Testis (tissue), 3 donors: Measurements from ENCODE around the gene PHLPP1. TPM values are rescaled to one million over a fixed set of nuclear protein-coding genes. Genes with fewer than 3 reads are reported as not detected.

Experiments
- DNase-seq: peaks from one replicate; pipeline ENCODE4 v3.0.0-alpha.2; 2019
- H3K27ac ChIP-seq, 2 donors: fragments of 200-600 bp; sonication (generic); one replicate each; pipeline ENCODE4 v1.5.1; 2019
- H3K27me3 ChIP-seq: fragments of 200-600 bp; sonication (generic); one replicate; pipeline ENCODE4 v1.5.1; 2019
- H3K36me3 ChIP-seq: fragments of 200-600 bp; sonication (generic); one replicate; pipeline ENCODE4 v1.5.1; 2017; ENCODE audit warnings: low read depth; ENCODE audit errors: missing control alignments
- H3K4me1 ChIP-seq: fragments of 200-600 bp; sonication (generic); one replicate; pipeline ENCODE4 v1.5.1; 2019
- H3K4me3 ChIP-seq, 2 donors: fragments of 200-600 bp; sonication (generic); one replicate each; pipeline ENCODE4 v1.5.1; 2017 to 2019
- H3K9me3 ChIP-seq: fragments of 200-600 bp; sonication (generic); one replicate; pipeline ENCODE4 v1.5.1; 2017
- POLR2A ChIP-seq: fragments of 450-650 bp; IDR thresholded peaks from one replicate; pipeline ENCODE4 v1.6.1; 2017; ENCODE audit warnings: antibody characterized with exemption, mild to moderate bottlenecking, moderate library complexity
- WGBS, 2 donors: methylation state at CpG; one replicate each; pipeline ENCODE4 v1.1.5; 2018; 5-methylcytosine and 5-hydroxymethylcytosine counted together
- intact Hi-C: fragments of 100-400 bp; cut with DNase I; formaldehyde crosslinking; loops from one replicate; pipeline ENCODE4 v1.15.1; 2023; ENCODE audit warnings: low total_unique reads
- polyA plus RNA-seq: library from polyadenylated mRNA; stranded (reverse); fragments of 350-450 nt; fragmentation: Illumina TruSeq; extraction: RNeasy Lipid Tissue Mini Kit (QIAGEN cat#74804); gene quantifications from one replicate; pipeline ENCODE4 v1.2.3, GENCODE V29; 2014; ENCODE audit warnings: low read depth, low replicate concordance; ENCODE audit not compliant: insufficient read depth
- total RNA-seq, 2 donors: library from RNA; depleted of rRNA; stranded (reverse); fragments of >200 nt; gene quantifications; one replicate each; pipeline ENCODE4 v1.2.3, GENCODE V29; 2016
- TF ChIP-seq, protein P1 (sequence below), 3 experiments: fragments of 450-650 bp in 2 of 3; fragments of 200-600 bp in 1 of 3; sonication (generic) in 1 of 3; IDR thresholded peaks; one replicate each; pipeline ENCODE4 v1.5.1; 2016 to 2019; ENCODE audit warnings: antibody characterized with exemption in 3 of 3, mild to moderate bottlenecking in 2 of 3, moderate library complexity in 1 of 3

PHLPP1 gene
- total and polyA plus RNA-seq, 3 donors from 2014 or later, result 31.5 to 60.1 (median 50.5) TPM

GRCh38 chr18:62729487-62730386, 14.4 kb downstream of the PHLPP1 start:
- H3K27ac ChIP-seq, result no peak overlapping the region
- no peak overlapping the region for H3K4me3 ChIP-seq
- no peak for DNase-seq
- no peaks in the 10 kb centered on the region for H3K27me3 ChIP-seq
- no peaks in the 10 kb centered on the region for H3K4me1 ChIP-seq
- no peaks in the 10 kb centered on the region for H3K36me3 ChIP-seq
- TF ChIP-seq POLR2A, result no peak
- TF ChIP-seq, protein P1, sequence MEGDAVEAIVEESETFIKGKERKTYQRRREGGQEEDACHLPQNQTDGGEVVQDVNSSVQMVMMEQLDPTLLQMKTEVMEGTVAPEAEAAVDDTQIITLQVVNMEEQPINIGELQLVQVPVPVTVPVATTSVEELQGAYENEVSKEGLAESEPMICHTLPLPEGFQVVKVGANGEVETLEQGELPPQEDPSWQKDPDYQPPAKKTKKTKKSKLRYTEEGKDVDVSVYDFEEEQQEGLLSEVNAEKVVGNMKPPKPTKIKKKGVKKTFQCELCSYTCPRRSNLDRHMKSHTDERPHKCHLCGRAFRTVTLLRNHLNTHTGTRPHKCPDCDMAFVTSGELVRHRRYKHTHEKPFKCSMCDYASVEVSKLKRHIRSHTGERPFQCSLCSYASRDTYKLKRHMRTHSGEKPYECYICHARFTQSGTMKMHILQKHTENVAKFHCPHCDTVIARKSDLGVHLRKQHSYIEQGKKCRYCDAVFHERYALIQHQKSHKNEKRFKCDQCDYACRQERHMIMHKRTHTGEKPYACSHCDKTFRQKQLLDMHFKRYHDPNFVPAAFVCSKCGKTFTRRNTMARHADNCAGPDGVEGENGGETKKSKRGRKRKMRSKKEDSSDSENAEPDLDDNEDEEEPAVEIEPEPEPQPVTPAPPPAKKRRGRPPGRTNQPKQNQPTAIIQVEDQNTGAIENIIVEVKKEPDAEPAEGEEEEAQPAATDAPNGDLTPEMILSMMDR (IDR thresholded peaks at IDR 0.05), result no peak
- 94 to 95% methylated on average over 13 of the region's 13 CpGs for WGBS, 2 donors
- H3K9me3 ChIP-seq, result no peaks in the 10 kb centered on the region
- intact Hi-C loops, result loop anchor here (10.0 kb wide), 1 partner anchor 55 kb away; no protein-coding TSS in a partner anchor

GRCh38 chr18:62730941-62731340, 15.6 kb downstream of the PHLPP1 start:
- no peak for DNase-seq

GRCh38 chr18:62732617-62733016, 17.3 kb downstream of the PHLPP1 start:
- Histone ChIP-seq H3K4me1 (no peaks in the 10 kb centered on the region), H3K27me3 (no peaks in the 10 kb centered on the region), H3K27ac (no peak overlapping the region), H3K9me3 (no peaks in the 10 kb centered on the region), H3K36me3 (no peaks in the 10 kb centered on the region), H3K4me3 (no peak overlapping the region)
- TF ChIP-seq POLR2A, result no peak
- TF ChIP-seq, protein P1 (IDR thresholded peaks at IDR 0.05), result no peak
- no peak for DNase-seq
- intact Hi-C loops, result no loop called here
- 59 to 83% methylated on average over 1 of the region's 1 CpG for WGBS, 2 donors

More at GRCh38 chr18:62730941-62731340, 15.6 kb downstream of the PHLPP1 start:
- H3K27ac ChIP-seq, result no peak overlapping the region
- no peak overlapping the region for H3K4me3 ChIP-seq
- no peaks in the 10 kb centered on the region for H3K36me3 ChIP-seq
- TF ChIP-seq, protein P1 (IDR thresholded peaks at IDR 0.05), result no peak
- no peak for TF ChIP-seq POLR2A
- H3K9me3 ChIP-seq, result no peaks in the 10 kb centered on the region
- WGBS, 2 donors, result 92 to 96% methylated on average over 3 of the region's 3 CpGs
- intact Hi-C loops, result no loop called here
- H3K4me1 ChIP-seq, result no peaks in the 10 kb centered on the region
- no peaks in the 10 kb centered on the region for H3K27me3 ChIP-seq

DNA sequence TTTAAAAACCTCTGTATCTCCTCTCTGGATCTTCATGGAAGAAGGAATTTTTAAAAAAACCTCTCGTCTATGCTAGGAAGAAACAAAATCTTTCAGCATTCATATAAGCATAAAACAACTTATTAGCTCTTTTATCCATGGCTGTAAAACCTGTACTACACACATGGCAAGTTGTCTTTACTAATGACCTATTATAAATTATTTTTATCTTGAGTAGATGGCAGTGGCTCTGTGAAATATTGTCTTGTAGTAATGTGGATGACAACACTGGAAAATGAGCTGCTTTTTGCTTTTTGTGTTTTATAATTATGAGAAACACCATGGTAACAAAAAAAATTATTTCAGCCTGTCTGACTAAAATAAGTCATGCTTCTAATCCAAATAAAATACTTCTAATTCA, 18.9 kb downstream of the PHLPP1 start:
- H3K4me3 ChIP-seq, result no peak overlapping the region
- no peaks in the 10 kb centered on the region for H3K27me3 ChIP-seq
- no peaks in the 10 kb centered on the region for H3K36me3 ChIP-seq
- H3K4me1 ChIP-seq, result no peaks in the 10 kb centered on the region
- no peaks in the 10 kb centered on the region for H3K9me3 ChIP-seq
- no peak overlapping the region for H3K27ac ChIP-seq
- WGBS, 2 donors, result 67 to 71% methylated on average over 1 of the region's 1 CpG
- intact Hi-C loops, result no loop called here
- no peak for DNase-seq
- TF ChIP-seq POLR2A, result no peak
- TF ChIP-seq, protein P1 (IDR thresholded peaks at IDR 0.05), result no peak
